ENCODE measurements around the gene CCDC9B.

CCDC9B gene

GRCh38 chr15:40347559-40348473 lies 7.1 kb upstream of the CCDC9B start:
- ATAC-seq: no peak
- no peak for TF ChIP-seq GLIS3 (CRISPR knock-in tag; IDR thresholded peaks at IDR 0.05)
- TF ChIP-seq, protein P1, sequence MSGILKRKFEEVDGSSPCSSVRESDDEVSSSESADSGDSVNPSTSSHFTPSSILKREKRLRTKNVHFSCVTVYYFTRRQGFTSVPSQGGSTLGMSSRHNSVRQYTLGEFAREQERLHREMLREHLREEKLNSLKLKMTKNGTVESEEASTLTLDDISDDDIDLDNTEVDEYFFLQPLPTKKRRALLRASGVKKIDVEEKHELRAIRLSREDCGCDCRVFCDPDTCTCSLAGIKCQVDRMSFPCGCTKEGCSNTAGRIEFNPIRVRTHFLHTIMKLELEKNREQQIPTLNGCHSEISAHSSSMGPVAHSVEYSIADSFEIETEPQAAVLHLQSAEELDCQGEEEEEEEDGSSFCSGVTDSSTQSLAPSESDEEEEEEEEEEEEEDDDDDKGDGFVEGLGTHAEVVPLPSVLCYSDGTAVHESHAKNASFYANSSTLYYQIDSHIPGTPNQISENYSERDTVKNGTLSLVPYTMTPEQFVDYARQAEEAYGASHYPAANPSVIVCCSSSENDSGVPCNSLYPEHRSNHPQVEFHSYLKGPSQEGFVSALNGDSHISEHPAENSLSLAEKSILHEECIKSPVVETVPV (CRISPR knock-in tag; IDR thresholded peaks at IDR 0.05): no peak
- no peak for TF ChIP-seq OSR1 (CRISPR knock-in tag; IDR thresholded peaks at IDR 0.05)
- TF ChIP-seq, protein P2, sequence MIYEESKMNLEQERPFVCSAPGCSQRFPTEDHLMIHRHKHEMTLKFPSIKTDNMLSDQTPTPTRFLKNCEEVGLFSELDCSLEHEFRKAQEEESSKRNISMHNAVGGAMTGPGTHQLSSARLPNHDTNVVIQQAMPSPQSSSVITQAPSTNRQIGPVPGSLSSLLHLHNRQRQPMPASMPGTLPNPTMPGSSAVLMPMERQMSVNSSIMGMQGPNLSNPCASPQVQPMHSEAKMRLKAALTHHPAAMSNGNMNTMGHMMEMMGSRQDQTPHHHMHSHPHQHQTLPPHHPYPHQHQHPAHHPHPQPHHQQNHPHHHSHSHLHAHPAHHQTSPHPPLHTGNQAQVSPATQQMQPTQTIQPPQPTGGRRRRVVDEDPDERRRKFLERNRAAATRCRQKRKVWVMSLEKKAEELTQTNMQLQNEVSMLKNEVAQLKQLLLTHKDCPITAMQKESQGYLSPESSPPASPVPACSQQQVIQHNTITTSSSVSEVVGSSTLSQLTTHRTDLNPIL (CRISPR knock-in tag; IDR thresholded peaks at IDR 0.05; ENCODE audit: low read depth): no peak

DNA sequence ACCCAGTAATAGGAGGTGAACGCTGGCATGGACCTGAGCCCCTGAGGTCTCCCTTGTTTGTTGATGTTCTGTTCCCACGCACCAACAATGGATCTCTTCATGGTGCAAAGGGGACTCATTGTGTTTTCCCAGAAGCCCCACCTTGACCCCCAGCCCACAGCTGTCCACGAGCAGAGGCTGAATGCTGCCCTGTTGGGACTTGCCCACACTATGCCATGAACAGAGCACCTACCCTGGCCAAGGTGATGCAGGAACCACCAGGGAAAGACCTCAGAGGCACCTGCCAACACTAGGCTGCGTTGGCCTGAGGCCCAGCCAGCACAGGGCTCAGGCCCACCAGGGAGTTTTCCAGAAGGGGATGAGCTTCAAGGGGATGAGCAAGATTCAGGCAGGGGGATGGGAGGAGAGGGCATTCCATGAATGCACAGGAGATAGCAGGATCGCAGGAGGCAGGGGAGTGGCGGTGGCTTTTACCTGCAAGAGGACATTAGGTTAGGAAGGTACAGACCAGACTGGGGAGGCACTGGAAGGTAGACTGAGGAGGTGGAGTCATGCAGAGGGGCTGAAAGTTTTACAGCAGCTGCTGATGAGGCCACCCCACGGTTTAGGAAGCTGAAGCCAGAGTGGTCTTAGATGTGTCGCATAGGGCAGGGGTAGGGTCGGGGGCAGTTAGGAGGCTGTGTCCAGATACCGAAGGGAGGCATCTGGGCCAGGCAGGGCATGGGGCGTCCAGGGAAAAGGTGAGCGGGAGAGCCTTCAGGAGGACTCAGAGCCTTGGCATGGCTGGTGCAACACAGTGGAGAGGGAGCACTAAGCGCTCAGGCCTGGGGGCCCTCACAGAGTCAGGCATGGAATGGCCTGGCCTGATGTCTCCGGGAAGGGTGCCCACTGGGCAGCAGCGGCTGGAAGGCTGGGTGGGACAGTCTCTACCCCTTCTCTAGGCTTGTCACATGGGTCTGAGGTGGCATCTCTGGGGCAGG lies 6.1 kb upstream of the CCDC9B start:
- TF ChIP-seq ARNTL (CRISPR knock-in tag; IDR thresholded peaks at IDR 0.05; ENCODE audit: borderline replicate concordance, low read depth) (no peak), TCF4 (CRISPR knock-in tag; IDR thresholded peaks at IDR 0.05; ENCODE audit: borderline replicate concordance) (no peak), ZC3H10 (CRISPR knock-in tag; IDR thresholded peaks at IDR 0.05) (no peak), PPARA (CRISPR knock-in tag; IDR thresholded peaks at IDR 0.05; ENCODE audit: borderline replicate concordance) (no peak), ZFP3 (CRISPR knock-in tag; IDR thresholded peaks at IDR 0.05) (no peak), ZNF70 (CRISPR knock-in tag; IDR thresholded peaks at IDR 0.05) (no peak), BACH2 (CRISPR knock-in tag; IDR thresholded peaks at IDR 0.05; ENCODE audit: borderline replicate concordance) (no peak), ISL1 (CRISPR knock-in tag; IDR thresholded peaks at IDR 0.05) (no peak)
- TF ChIP-seq, protein P3, sequence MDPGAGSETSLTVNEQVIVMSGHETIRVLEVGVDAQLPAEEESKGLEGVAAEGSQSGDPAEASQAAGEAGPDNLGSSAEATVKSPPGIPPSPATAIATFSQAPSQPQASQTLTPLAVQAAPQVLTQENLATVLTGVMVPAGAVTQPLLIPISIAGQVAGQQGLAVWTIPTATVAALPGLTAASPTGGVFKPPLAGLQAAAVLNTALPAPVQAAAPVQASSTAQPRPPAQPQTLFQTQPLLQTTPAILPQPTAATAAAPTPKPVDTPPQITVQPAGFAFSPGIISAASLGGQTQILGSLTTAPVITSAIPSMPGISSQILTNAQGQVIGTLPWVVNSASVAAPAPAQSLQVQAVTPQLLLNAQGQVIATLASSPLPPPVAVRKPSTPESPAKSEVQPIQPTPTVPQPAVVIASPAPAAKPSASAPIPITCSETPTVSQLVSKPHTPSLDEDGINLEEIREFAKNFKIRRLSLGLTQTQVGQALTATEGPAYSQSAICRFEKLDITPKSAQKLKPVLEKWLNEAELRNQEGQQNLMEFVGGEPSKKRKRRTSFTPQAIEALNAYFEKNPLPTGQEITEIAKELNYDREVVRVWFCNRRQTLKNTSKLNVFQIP (CRISPR knock-in tag; IDR thresholded peaks at IDR 0.05; ENCODE audit: borderline replicate concordance, low read depth): no peak
- TF ChIP-seq, protein P2 (CRISPR knock-in tag; IDR thresholded peaks at IDR 0.05; ENCODE audit: low read depth): no peak
- ATAC-seq: no peak

- TF ChIP-seq ZFP3 (CRISPR knock-in tag; IDR thresholded peaks at IDR 0.05) (no peak), TCF4 (CRISPR knock-in tag; IDR thresholded peaks at IDR 0.05; ENCODE audit: borderline replicate concordance) (no peak), TSHZ2 (CRISPR knock-in tag; IDR thresholded peaks at IDR 0.05) (no peak), ZNF8 (CRISPR knock-in tag; IDR thresholded peaks at IDR 0.05) (no peak), ZNF70 (CRISPR knock-in tag; IDR thresholded peaks at IDR 0.05) (no peak), GLIS3 (CRISPR knock-in tag; IDR thresholded peaks at IDR 0.05) (no peak), RARB (CRISPR knock-in tag; IDR thresholded peaks at IDR 0.05) (no peak), ZNF565 (CRISPR knock-in tag; conservative IDR thresholded peaks at IDR 0.05; ENCODE audit: low read depth) (no peak), ESRRG (CRISPR knock-in tag; IDR thresholded peaks at IDR 0.05) (no peak), BACH2 (CRISPR knock-in tag; IDR thresholded peaks at IDR 0.05; ENCODE audit: borderline replicate concordance) (no peak)
- TF ChIP-seq, protein P1 (CRISPR knock-in tag; IDR thresholded peaks at IDR 0.05): no peak
- TF ChIP-seq, protein P4, sequence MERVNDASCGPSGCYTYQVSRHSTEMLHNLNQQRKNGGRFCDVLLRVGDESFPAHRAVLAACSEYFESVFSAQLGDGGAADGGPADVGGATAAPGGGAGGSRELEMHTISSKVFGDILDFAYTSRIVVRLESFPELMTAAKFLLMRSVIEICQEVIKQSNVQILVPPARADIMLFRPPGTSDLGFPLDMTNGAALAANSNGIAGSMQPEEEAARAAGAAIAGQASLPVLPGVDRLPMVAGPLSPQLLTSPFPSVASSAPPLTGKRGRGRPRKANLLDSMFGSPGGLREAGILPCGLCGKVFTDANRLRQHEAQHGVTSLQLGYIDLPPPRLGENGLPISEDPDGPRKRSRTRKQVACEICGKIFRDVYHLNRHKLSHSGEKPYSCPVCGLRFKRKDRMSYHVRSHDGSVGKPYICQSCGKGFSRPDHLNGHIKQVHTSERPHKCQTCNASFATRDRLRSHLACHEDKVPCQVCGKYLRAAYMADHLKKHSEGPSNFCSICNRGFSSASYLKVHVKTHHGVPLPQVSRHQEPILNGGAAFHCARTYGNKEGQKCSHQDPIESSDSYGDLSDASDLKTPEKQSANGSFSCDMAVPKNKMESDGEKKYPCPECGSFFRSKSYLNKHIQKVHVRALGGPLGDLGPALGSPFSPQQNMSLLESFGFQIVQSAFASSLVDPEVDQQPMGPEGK (CRISPR knock-in tag; IDR thresholded peaks at IDR 0.05; ENCODE audit: borderline replicate concordance): no peak
- TF ChIP-seq, protein P2 (CRISPR knock-in tag; IDR thresholded peaks at IDR 0.05; ENCODE audit: low read depth): no peak
- ATAC-seq: no peak
These were observed 5.3 kb upstream of the CCDC9B start for GRCh38 chr15:40345867-40346578.

All from SK-N-SH treated with all-trans-retinoic acid at 6 μM for 48 hours (cell line).